H54 (cell line): Measurements from ENCODE around the gene STAP2.

ENCODE experiments used
- DNase-seq: peaks from one replicate; pipeline ENCODE4 v3.0.0; 2011; ENCODE audit warnings: low spot score, mixed read lengths; ENCODE audit not compliant: insufficient read length
- FAIRE-seq: peaks from 3 replicates; lab custom pipeline; 2011; peaks lifted over from hg19 to GRCh38; lab: Jason Lieb, UNC
- POLR2A ChIP-seq: IDR thresholded peaks from 2 replicates; pipeline ENCODE4 v1.6.1; 2011; ENCODE audit warnings: low read depth, mild to moderate bottlenecking, low read length

The STAP2 gene

GRCh38 chr19:4319067-4319718 lies 19.4 kb downstream of the STAP2 start:
- FAIRE-seq: no peak
- no peak for TF ChIP-seq POLR2A
- DNase-seq: no peak

GRCh38 chr19:4318460-4318859 lies 20.2 kb downstream of the STAP2 start:
- DNase-seq (no peak), FAIRE-seq (no peak)
- TF ChIP-seq POLR2A: no peak

- DNase-seq: no peak
- no peak for FAIRE-seq
- no peak for TF ChIP-seq POLR2A
Observed at GRCh38 chr19:4316956-4317355, 21.7 kb downstream of the STAP2 start.

- DNase-seq (no peak), FAIRE-seq (no peak)
- TF ChIP-seq POLR2A: no peak
Observed at GRCh38 chr19:4313847-4314490, 24.7 kb downstream of the STAP2 start.

GRCh38 chr19:4310247-4311121 lies 28.1 kb downstream of the STAP2 start:
- no peak for FAIRE-seq
- TF ChIP-seq POLR2A: no peak
- no peak for DNase-seq

- FAIRE-seq (no peak), DNase-seq (no peak)
- no peak for TF ChIP-seq POLR2A
Observed at GRCh38 chr19:4305659-4306058, 33.0 kb downstream of the STAP2 start.

GRCh38 chr19:4305257-4305612 lies 33.4 kb downstream of the STAP2 start:
- TF ChIP-seq POLR2A: no peak

GRCh38 chr19:4304538-4305256 lies 33.9 kb downstream of the STAP2 start, which contains the start of gene FSD1:
FSD1 (plus strand) TSS chr19:4304598; CDS start chr19:4304747, 149 bp downstream.
- FAIRE-seq: no peak
- TF ChIP-seq POLR2A: peak; percentile 31
- peak; percentile 97 for DNase-seq

More at GRCh38 chr19:4305257-4305612, 33.4 kb downstream of the STAP2 start:
- FAIRE-seq (no peak), DNase-seq (no peak)

GRCh38 chr19:4303819-4304537 lies 34.6 kb downstream of the STAP2 start:
- FAIRE-seq (no peak), DNase-seq (no peak)
- TF ChIP-seq POLR2A: no peak

- FAIRE-seq (no peak), DNase-seq (no peak)
- TF ChIP-seq POLR2A: no peak
Observed at GRCh38 chr19:4302243-4302640, 36.4 kb downstream of the STAP2 start, which contains the start of gene TMIGD2. TMIGD2 (minus strand) TSS chr19:4302389; CDS start chr19:4302385, 4 bp downstream.

GRCh38 chr19:4301590-4302242 lies 36.9 kb downstream of the STAP2 start:
- FAIRE-seq: no peak
- DNase-seq: no peak

GRCh38 chr19:4300589-4300988 lies 38.0 kb downstream of the STAP2 start:
- DNase-seq: no peak
- no peak for FAIRE-seq
- TF ChIP-seq POLR2A: no peak

More at GRCh38 chr19:4301590-4302242, 36.9 kb downstream of the STAP2 start:
- TF ChIP-seq POLR2A: no peak
